Neural cell (in vitro differentiated cells): ENCODE measurements around the gene CELF4. TPM values are rescaled to one million over a fixed set of nuclear protein-coding genes. Genes with fewer than 3 reads are reported as not detected.

ENCODE experiments used
- H2AFZ ChIP-seq: fragments of 200-600, 300-800 bp; sonication (generic), shearing (Covaris generic); 2 replicates; pipeline ENCODE4 v1.6.0; 2014; ENCODE audit warnings: low read depth, mild to moderate bottlenecking, antibody characterized with exemption, low read length, moderate library complexity
- H3F3A ChIP-seq: fragments of 200-600 bp; shearing (Covaris generic); 2 replicates; pipeline ENCODE4 v1.6.1; 2016; ENCODE audit warnings: mild to moderate bottlenecking, moderate library complexity, mixed read lengths, antibody characterized with exemption, low read length; ENCODE audit not compliant: insufficient read depth, poor library complexity, severe bottlenecking
- H3K27ac ChIP-seq: fragments of 200-600, 300-800 bp; sonication (generic), shearing (Covaris generic); 2 replicates; pipeline ENCODE4 v1.5.1; 2014; ENCODE audit warnings: mild to moderate bottlenecking, low read length, moderate library complexity
- H3K27me3 ChIP-seq: fragments of 300-800, 200-600 bp; sonication (generic), shearing (Covaris generic); 2 replicates; pipeline ENCODE4 v1.6.0; 2014; ENCODE audit warnings: mild to moderate bottlenecking, low read depth, low read length, moderate library complexity; ENCODE audit not compliant: insufficient read depth
- H3K36me3 ChIP-seq: fragments of 300-800, 200-600 bp; sonication (generic), shearing (Covaris generic); 2 replicates; pipeline ENCODE4 v1.5.1; 2014; ENCODE audit warnings: mild to moderate bottlenecking, antibody characterized with exemption, low read length, moderate library complexity; ENCODE audit not compliant: insufficient read depth
- H3K4me2 ChIP-seq: fragments of 300-800, 200-600 bp; sonication (generic), shearing (Covaris generic); 2 replicates; pipeline ENCODE4 v1.6.0; 2014; ENCODE audit warnings: mild to moderate bottlenecking, low read length
- H3K4me3 ChIP-seq: fragments of 300-800, 200-600 bp; sonication (generic), shearing (Covaris generic); 2 replicates; pipeline ENCODE4 v1.5.1; 2014; ENCODE audit warnings: mild to moderate bottlenecking, low read length, moderate library complexity
- H3K79me2 ChIP-seq: fragments of 200-600 bp; shearing (Covaris generic); replicated peaks from 2 replicates; pipeline ENCODE4 v1.6.0; 2014; ENCODE audit warnings: mild to moderate bottlenecking, low read length, moderate library complexity; ENCODE audit not compliant: insufficient read depth
- H3K9ac ChIP-seq: fragments of 300-800, 200-600 bp; sonication (generic), shearing (Covaris generic); 2 replicates; pipeline ENCODE4 v1.6.1; 2016; ENCODE audit warnings: mild to moderate bottlenecking, low read length, mixed read lengths
- H3K9me2 ChIP-seq: fragments of 200-600 bp; shearing (Covaris generic); 2 replicates; pipeline ENCODE4 v1.6.1; 2016; ENCODE audit warnings: mild to moderate bottlenecking, low read length, mixed read lengths; ENCODE audit not compliant: insufficient read depth
- H3K9me3 ChIP-seq: fragments of 200-600, 300-800 bp; sonication (generic), shearing (Covaris generic); 2 replicates; pipeline ENCODE4 v1.6.1; 2016; ENCODE audit warnings: mild to moderate bottlenecking, mixed run types, low read length, moderate library complexity, mixed read lengths
- H4K20me1 ChIP-seq: fragments of 200-600 bp; shearing (Covaris generic); 2 replicates; pipeline ENCODE4 v1.6.1; 2016; ENCODE audit warnings: mild to moderate bottlenecking, mixed run types; ENCODE audit not compliant: insufficient read depth
- EP300 ChIP-seq: fragments of 450-650 bp; conservative IDR thresholded peaks from 2 replicates; pipeline ENCODE4 v1.6.1; 2014; ENCODE audit warnings: antibody characterized with exemption, mild to moderate bottlenecking, moderate library complexity; ENCODE audit not compliant: poor library complexity, severe bottlenecking
- EZH2 ChIP-seq: fragments of 200-600, 300-800 bp; shearing (Covaris generic), sonication (generic); IDR thresholded peaks from 2 replicates; pipeline ENCODE4 v1.6.1; 2014; ENCODE audit warnings: antibody characterized with exemption, low read length, borderline replicate concordance, mild to moderate bottlenecking; ENCODE audit not compliant: insufficient read depth, poor library complexity, severe bottlenecking
- MXI1 ChIP-seq: fragments of 450-650 bp; conservative IDR thresholded peaks from 2 replicates; pipeline ENCODE4 v1.6.1; 2014; ENCODE audit warnings: antibody characterized with exemption, mild to moderate bottlenecking; ENCODE audit not compliant: poor library complexity, severe bottlenecking
- POLR2AphosphoS5 ChIP-seq: IDR thresholded peaks from 2 replicates; pipeline ENCODE4 v1.6.1; 2012
- RAD21 ChIP-seq: fragments of 450-650 bp; conservative IDR thresholded peaks from 2 replicates; pipeline ENCODE4 v1.6.1; 2014; ENCODE audit warnings: antibody characterized with exemption, mild to moderate bottlenecking, moderate library complexity
- SMC3 ChIP-seq: fragments of 450-650 bp; conservative IDR thresholded peaks from 2 replicates; pipeline ENCODE4 v1.6.1; 2014; ENCODE audit warnings: antibody characterized with exemption, mild to moderate bottlenecking, moderate library complexity; ENCODE audit not compliant: poor library complexity
- TAF1 ChIP-seq: IDR thresholded peaks from 2 replicates; pipeline ENCODE4 v1.6.1; 2012; ENCODE audit warnings: low read depth
- polyA plus RNA-seq: library from polyadenylated mRNA; depleted of rRNA; stranded (reverse); fragments of >200 nt; gene quantifications from 2 replicates; pipeline ENCODE4 v1.2.3, GENCODE V29; 2014
- TF ChIP-seq, protein P1 (sequence below): fragments of 450-650 bp; IDR thresholded peaks from 2 replicates; pipeline ENCODE4 v1.5.1; 2014; ENCODE audit warnings: antibody characterized with exemption, mild to moderate bottlenecking, moderate library complexity; ENCODE audit not compliant: poor library complexity, severe bottlenecking
- TF ChIP-seq, protein P2 (sequence below): IDR thresholded peaks from 2 replicates; pipeline ENCODE4 v1.6.1; 2012; ENCODE audit warnings: borderline replicate concordance

CELF4 gene
- polyA plus RNA-seq, 1 donor from 2014 or later, result 191 TPM

DNA sequence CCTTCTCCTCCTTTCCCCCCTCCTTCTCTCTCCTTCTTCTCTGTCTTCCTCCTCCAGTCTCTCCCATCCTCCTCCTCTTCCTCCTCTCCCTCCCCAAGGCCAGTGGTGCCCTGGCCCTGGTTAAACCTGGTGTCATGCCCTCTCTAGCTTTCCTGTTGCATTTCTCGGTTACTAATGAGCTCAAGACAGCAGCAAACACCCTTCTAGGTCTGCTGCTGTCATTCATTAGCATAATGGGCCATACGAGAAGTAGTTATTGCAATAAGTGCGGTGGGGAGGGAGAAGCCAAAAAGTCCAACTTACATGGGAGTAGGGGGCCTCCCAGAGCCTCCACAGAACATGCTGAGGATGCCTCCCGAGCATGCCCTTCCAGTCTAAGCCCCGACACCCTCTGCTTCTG is 177.2 kb downstream of the CELF4 start:
- Histone ChIP-seq H3K79me2 (no peaks in the 10 kb centered on the region), H3K27ac (no peak overlapping the region), H3K4me2 (no peak overlapping the region), H2AFZ (no peak overlapping the region), H3K9me2 (no peaks in the 10 kb centered on the region), H3K9me3 (no peaks in the 10 kb centered on the region), H4K20me1 (no peaks in the 10 kb centered on the region), H3K4me3 (no peak overlapping the region), H3K27me3 (no peaks in the 10 kb centered on the region), H3K9ac (no peak overlapping the region), H3F3A (no peaks in the 10 kb centered on the region), H3K36me3 (no peaks in the 10 kb centered on the region)
- no peak for TF ChIP-seq SMC3
- no peak for TF ChIP-seq EZH2
- no peak for TF ChIP-seq RAD21
- no peak for TF ChIP-seq MXI1
- TF ChIP-seq POLR2AphosphoS5, result no peak
- TF ChIP-seq, protein P1, sequence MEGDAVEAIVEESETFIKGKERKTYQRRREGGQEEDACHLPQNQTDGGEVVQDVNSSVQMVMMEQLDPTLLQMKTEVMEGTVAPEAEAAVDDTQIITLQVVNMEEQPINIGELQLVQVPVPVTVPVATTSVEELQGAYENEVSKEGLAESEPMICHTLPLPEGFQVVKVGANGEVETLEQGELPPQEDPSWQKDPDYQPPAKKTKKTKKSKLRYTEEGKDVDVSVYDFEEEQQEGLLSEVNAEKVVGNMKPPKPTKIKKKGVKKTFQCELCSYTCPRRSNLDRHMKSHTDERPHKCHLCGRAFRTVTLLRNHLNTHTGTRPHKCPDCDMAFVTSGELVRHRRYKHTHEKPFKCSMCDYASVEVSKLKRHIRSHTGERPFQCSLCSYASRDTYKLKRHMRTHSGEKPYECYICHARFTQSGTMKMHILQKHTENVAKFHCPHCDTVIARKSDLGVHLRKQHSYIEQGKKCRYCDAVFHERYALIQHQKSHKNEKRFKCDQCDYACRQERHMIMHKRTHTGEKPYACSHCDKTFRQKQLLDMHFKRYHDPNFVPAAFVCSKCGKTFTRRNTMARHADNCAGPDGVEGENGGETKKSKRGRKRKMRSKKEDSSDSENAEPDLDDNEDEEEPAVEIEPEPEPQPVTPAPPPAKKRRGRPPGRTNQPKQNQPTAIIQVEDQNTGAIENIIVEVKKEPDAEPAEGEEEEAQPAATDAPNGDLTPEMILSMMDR, result no peak
- TF ChIP-seq TAF1, result no peak

GRCh38 chr18:37385846-37386778 is 179.5 kb downstream of the CELF4 start:
- no peak overlapping the region for H3K9ac ChIP-seq
- no peak overlapping the region for H3K4me3 ChIP-seq
- H3K9me2 ChIP-seq, result no peaks in the 10 kb centered on the region
- no peaks in the 10 kb centered on the region for H3K27me3 ChIP-seq
- no peak for TF ChIP-seq POLR2AphosphoS5
- peak; percentile 65 for TF ChIP-seq RAD21
- TF ChIP-seq, protein P1, result peak; percentile 68
- TF ChIP-seq TAF1, result no peak
- peak; percentile 48 for TF ChIP-seq SMC3
- no peak for TF ChIP-seq MXI1
- no peak for TF ChIP-seq EZH2
- no peak for TF ChIP-seq EP300
- TF ChIP-seq, protein P2, sequence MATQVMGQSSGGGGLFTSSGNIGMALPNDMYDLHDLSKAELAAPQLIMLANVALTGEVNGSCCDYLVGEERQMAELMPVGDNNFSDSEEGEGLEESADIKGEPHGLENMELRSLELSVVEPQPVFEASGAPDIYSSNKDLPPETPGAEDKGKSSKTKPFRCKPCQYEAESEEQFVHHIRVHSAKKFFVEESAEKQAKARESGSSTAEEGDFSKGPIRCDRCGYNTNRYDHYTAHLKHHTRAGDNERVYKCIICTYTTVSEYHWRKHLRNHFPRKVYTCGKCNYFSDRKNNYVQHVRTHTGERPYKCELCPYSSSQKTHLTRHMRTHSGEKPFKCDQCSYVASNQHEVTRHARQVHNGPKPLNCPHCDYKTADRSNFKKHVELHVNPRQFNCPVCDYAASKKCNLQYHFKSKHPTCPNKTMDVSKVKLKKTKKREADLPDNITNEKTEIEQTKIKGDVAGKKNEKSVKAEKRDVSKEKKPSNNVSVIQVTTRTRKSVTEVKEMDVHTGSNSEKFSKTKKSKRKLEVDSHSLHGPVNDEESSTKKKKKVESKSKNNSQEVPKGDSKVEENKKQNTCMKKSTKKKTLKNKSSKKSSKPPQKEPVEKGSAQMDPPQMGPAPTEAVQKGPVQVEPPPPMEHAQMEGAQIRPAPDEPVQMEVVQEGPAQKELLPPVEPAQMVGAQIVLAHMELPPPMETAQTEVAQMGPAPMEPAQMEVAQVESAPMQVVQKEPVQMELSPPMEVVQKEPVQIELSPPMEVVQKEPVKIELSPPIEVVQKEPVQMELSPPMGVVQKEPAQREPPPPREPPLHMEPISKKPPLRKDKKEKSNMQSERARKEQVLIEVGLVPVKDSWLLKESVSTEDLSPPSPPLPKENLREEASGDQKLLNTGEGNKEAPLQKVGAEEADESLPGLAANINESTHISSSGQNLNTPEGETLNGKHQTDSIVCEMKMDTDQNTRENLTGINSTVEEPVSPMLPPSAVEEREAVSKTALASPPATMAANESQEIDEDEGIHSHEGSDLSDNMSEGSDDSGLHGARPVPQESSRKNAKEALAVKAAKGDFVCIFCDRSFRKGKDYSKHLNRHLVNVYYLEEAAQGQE, result no peak
- no peaks in the 10 kb centered on the region for H4K20me1 ChIP-seq
- no peak overlapping the region for H3K27ac ChIP-seq
- H3K9me3 ChIP-seq, result no peaks in the 10 kb centered on the region
- no peak overlapping the region for H3K4me2 ChIP-seq
- H3K36me3 ChIP-seq, result no peaks in the 10 kb centered on the region
- no peak overlapping the region for H2AFZ ChIP-seq
- no peaks in the 10 kb centered on the region for H3F3A ChIP-seq
- no peaks in the 10 kb centered on the region for H3K79me2 ChIP-seq
